K562 (cell line): ENCODE data around the gene COQ9.

Experiments
- E2F8 ChIP-seq: fragments of 450-650 bp; IDR thresholded peaks from 2 replicates; pipeline ENCODE4 v1.7.1; 2018; ENCODE audit warnings: mild to moderate bottlenecking, low read depth; ENCODE audit not compliant: partially characterized antibody
- MAFF ChIP-seq: IDR thresholded peaks from 2 replicates; pipeline ENCODE4 v1.6.1; 2012; ENCODE audit warnings: low read length, improper control_type of control experiment
- PBX2 ChIP-seq, 2 experiments: IDR thresholded peaks in 1 of 2; conservative IDR thresholded peaks in 1 of 2; 2 replicates each; pipeline ENCODE4 v1.6.1; 2016; ENCODE audit warnings: low read depth in 2 of 2, mild to moderate bottlenecking in 1 of 2, missing compliant biosample characterization in 1 of 2, missing genetic modification characterization in 1 of 2, moderate library complexity in 1 of 2
- XRCC5 ChIP-seq: fragments of 200-400 bp; formaldehyde crosslinking; IDR thresholded peaks from 2 replicates; pipeline ENCODE4 v1.6.1; 2017; ENCODE audit warnings: low read depth, mild to moderate bottlenecking, low read length
- ZNF263 ChIP-seq: sonication (generic); formaldehyde crosslinking; IDR thresholded peaks from 2 replicates; pipeline ENCODE4 v1.8.0; 2022; ENCODE audit warnings: mild to moderate bottlenecking, missing genetic modification reagents, borderline replicate concordance

- TF ChIP-seq E2F8 = no peak
- no peak for TF ChIP-seq XRCC5
- no peak for TF ChIP-seq PBX2 (CRISPR knock-in tag; IDR thresholded peaks at IDR 0.05; ENCODE audit: low read depth)
- TF ChIP-seq PBX2 (tag; conservative IDR thresholded peaks at IDR 0.05; ENCODE audit: low read depth) = no peak
- no peak for TF ChIP-seq MAFF
- no peak for TF ChIP-seq ZNF263 (CRISPR knock-in tag)
These were observed 45.2 kb upstream of the COQ9 start for GRCh38 chr16:57401943-57402640.
